Neuron (in vitro differentiated cells): Measurements from ENCODE around the gene EYA4.

Experiments
- H2AFZ ChIP-seq: one replicate; pipeline ENCODE4 v1.6.1; 2013; ENCODE audit warnings: low read depth, mild to moderate bottlenecking, inconsistent platforms, low read length, moderate library complexity
- H3K27me3 ChIP-seq: one replicate; pipeline ENCODE4 v1.6.1; 2013; ENCODE audit warnings: low read length; ENCODE audit not compliant: insufficient read depth
- H3K36me3 ChIP-seq: one replicate; pipeline ENCODE4 v1.6.1; 2013; ENCODE audit warnings: low read length; ENCODE audit not compliant: insufficient read depth
- H3K4me1 ChIP-seq: one replicate; pipeline ENCODE4 v1.6.1; 2013; ENCODE audit warnings: low read length; ENCODE audit not compliant: insufficient read depth
- H3K4me3 ChIP-seq: 2 replicates; pipeline ENCODE4 v1.5.1; 2013; ENCODE audit warnings: mild to moderate bottlenecking, low read length, moderate library complexity
- H3K9me3 ChIP-seq: one replicate; pipeline ENCODE4 v1.6.1; 2013; ENCODE audit warnings: low read length

EYA4 gene

GRCh38 chr6:133245422-133245903 lies 4.3 kb downstream of the EYA4 start:
- Histone ChIP-seq H3K27me3 (peaks cover 53% of the 10 kb centered on the region), H3K4me3 (no peak overlapping the region), H3K4me1 (peaks cover 12% of the 10 kb centered on the region), H3K9me3 (no peaks in the 10 kb centered on the region), H3K36me3 (no peaks in the 10 kb centered on the region), H2AFZ (no peak overlapping the region)

GRCh38 chr6:133247581-133247980 lies 6.4 kb downstream of the EYA4 start:
- no peaks in the 10 kb centered on the region for H3K36me3 ChIP-seq
- H3K4me1 ChIP-seq, result no peaks in the 10 kb centered on the region
- no peak overlapping the region for H2AFZ ChIP-seq
- no peaks in the 10 kb centered on the region for H3K9me3 ChIP-seq
- no peak overlapping the region for H3K4me3 ChIP-seq
- H3K27me3 ChIP-seq, result peaks cover 33% of the 10 kb centered on the region

- H3K4me1 ChIP-seq, result no peaks in the 10 kb centered on the region
- H3K36me3 ChIP-seq, result no peaks in the 10 kb centered on the region
- H2AFZ ChIP-seq, result no peak overlapping the region
- peaks cover 25% of the 10 kb centered on the region for H3K27me3 ChIP-seq
- no peaks in the 10 kb centered on the region for H3K9me3 ChIP-seq
- no peak overlapping the region for H3K4me3 ChIP-seq
Measured at GRCh38 chr6:133248241-133249001, 7.3 kb downstream of the EYA4 start.

GRCh38 chr6:133251688-133252087 lies 10.5 kb downstream of the EYA4 start:
- H3K4me3 ChIP-seq, result no peak overlapping the region
- no peaks in the 10 kb centered on the region for H3K9me3 ChIP-seq
- H3K36me3 ChIP-seq, result no peaks in the 10 kb centered on the region
- no peak overlapping the region for H2AFZ ChIP-seq
- no peaks in the 10 kb centered on the region for H3K4me1 ChIP-seq
- H3K27me3 ChIP-seq, result peaks cover 8% of the 10 kb centered on the region

GRCh38 chr6:133254552-133255228 lies 13.5 kb downstream of the EYA4 start:
- Histone ChIP-seq H3K4me3 (no peak overlapping the region), H3K27me3 (no peaks in the 10 kb centered on the region), H3K9me3 (no peaks in the 10 kb centered on the region), H2AFZ (no peak overlapping the region), H3K4me1 (no peaks in the 10 kb centered on the region), H3K36me3 (no peaks in the 10 kb centered on the region)

- Histone ChIP-seq H3K27me3 (no peaks in the 10 kb centered on the region), H3K4me3 (no peak overlapping the region), H2AFZ (no peak overlapping the region), H3K9me3 (no peaks in the 10 kb centered on the region), H3K36me3 (no peaks in the 10 kb centered on the region), H3K4me1 (no peaks in the 10 kb centered on the region)
Measured at GRCh38 chr6:133257545-133258105, 16.5 kb downstream of the EYA4 start.

GRCh38 chr6:133259561-133259960 lies 18.4 kb downstream of the EYA4 start:
- H3K9me3 ChIP-seq, result no peaks in the 10 kb centered on the region
- no peaks in the 10 kb centered on the region for H3K27me3 ChIP-seq
- H3K4me1 ChIP-seq, result no peaks in the 10 kb centered on the region
- no peaks in the 10 kb centered on the region for H3K36me3 ChIP-seq
- no peak overlapping the region for H3K4me3 ChIP-seq
- H2AFZ ChIP-seq, result no peak overlapping the region

- Histone ChIP-seq H3K27me3 (no peaks in the 10 kb centered on the region), H3K36me3 (no peaks in the 10 kb centered on the region), H2AFZ (no peak overlapping the region), H3K4me1 (no peaks in the 10 kb centered on the region), H3K9me3 (no peaks in the 10 kb centered on the region), H3K4me3 (no peak overlapping the region)
Measured at GRCh38 chr6:133262804-133263203, 21.6 kb downstream of the EYA4 start.

GRCh38 chr6:133265066-133265465 lies 23.9 kb downstream of the EYA4 start:
- H3K36me3 ChIP-seq, result no peaks in the 10 kb centered on the region
- no peaks in the 10 kb centered on the region for H3K27me3 ChIP-seq
- no peak overlapping the region for H2AFZ ChIP-seq
- H3K4me3 ChIP-seq, result no peak overlapping the region
- no peaks in the 10 kb centered on the region for H3K9me3 ChIP-seq
- H3K4me1 ChIP-seq, result no peaks in the 10 kb centered on the region

GRCh38 chr6:133266186-133266585 lies 25.0 kb downstream of the EYA4 start:
- Histone ChIP-seq H3K36me3 (no peaks in the 10 kb centered on the region), H3K4me3 (no peak overlapping the region), H2AFZ (no peak overlapping the region), H3K27me3 (no peaks in the 10 kb centered on the region), H3K9me3 (no peaks in the 10 kb centered on the region), H3K4me1 (no peaks in the 10 kb centered on the region)

- Histone ChIP-seq H3K4me3 (no peak overlapping the region), H2AFZ (no peak overlapping the region), H3K4me1 (no peaks in the 10 kb centered on the region), H3K9me3 (no peaks in the 10 kb centered on the region), H3K36me3 (no peaks in the 10 kb centered on the region), H3K27me3 (no peaks in the 10 kb centered on the region)
Measured at GRCh38 chr6:133268621-133269020, 27.5 kb downstream of the EYA4 start.

- no peaks in the 10 kb centered on the region for H3K36me3 ChIP-seq
- no peaks in the 10 kb centered on the region for H3K9me3 ChIP-seq
- no peak overlapping the region for H2AFZ ChIP-seq
- no peaks in the 10 kb centered on the region for H3K27me3 ChIP-seq
- no peak overlapping the region for H3K4me3 ChIP-seq
- H3K4me1 ChIP-seq, result peaks cover 5% of the 10 kb centered on the region
Measured at GRCh38 chr6:133274813-133275212, 33.7 kb downstream of the EYA4 start.

GRCh38 chr6:133275213-133275612 lies 34.1 kb downstream of the EYA4 start:
- H3K36me3 ChIP-seq, result no peaks in the 10 kb centered on the region
- H3K4me3 ChIP-seq, result no peak overlapping the region
- H2AFZ ChIP-seq, result no peak overlapping the region
- peaks cover 5% of the 10 kb centered on the region for H3K4me1 ChIP-seq
- H3K9me3 ChIP-seq, result no peaks in the 10 kb centered on the region
- H3K27me3 ChIP-seq, result no peaks in the 10 kb centered on the region
